HG03060 (cell line): ENCODE measurements around the gene HS3ST4.
"Not testable (repeated sequence)": the region's sequence is repeated elsewhere in the genome, so short reads cannot be mapped to it uniquely, and the experiment has no call there.

Experiments used
- ATAC-seq: cut with Tn5 transposase; IDR thresholded peaks from one replicate; pipeline ENCODE4 v1.9.1; 2021; ENCODE audit warnings: low read depth, moderate number of reproducible peaks; ENCODE audit not compliant: unreplicated experiment

Gene HS3ST4

GRCh38 chr16:25966172-25967097 is 274.7 kb downstream of the HS3ST4 start:
- peak; percentile 55 for ATAC-seq

GRCh38 chr16:25977121-25977520 is 285.4 kb downstream of the HS3ST4 start:
- no peak for ATAC-seq

DNA sequence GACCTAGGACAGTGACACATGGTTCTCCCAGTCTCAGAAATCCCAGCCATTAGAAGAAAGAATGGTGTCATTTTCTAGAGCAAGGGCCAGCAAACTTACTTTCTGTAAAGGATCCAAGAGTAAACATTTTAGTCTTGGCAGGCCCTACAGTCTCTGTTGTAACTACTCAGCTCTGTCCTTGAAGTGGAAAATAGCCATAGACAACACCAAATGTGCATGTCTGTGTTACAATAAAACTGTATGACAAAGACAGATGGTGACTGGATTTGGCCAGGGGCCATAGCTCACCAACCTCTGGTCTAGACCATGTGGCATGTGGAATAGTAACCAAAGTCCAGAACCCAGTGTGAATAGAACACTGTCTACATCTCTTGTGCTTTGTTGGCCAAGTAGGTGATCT is 286.5 kb downstream of the HS3ST4 start:
- no peak for ATAC-seq

DNA sequence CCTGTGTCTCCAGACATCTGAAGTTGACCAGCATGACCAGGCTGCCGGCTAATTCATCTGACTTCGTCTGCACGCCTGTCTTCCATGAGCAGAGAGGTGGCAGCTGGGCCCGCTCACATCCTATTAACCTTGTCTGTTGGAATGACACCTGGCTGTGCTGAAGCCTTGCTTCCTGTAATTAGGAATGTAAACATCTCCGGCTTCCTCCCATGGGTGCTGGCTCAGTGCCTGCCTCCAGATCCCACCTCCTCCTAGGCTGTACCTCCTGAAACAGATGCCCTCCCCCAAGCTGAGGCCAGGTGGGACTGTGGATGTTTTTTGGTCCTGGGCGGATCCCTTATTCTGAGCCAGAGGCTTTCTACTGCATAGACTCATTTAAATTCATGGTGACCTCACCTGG is 296.3 kb downstream of the HS3ST4 start:
- no peak for ATAC-seq

DNA sequence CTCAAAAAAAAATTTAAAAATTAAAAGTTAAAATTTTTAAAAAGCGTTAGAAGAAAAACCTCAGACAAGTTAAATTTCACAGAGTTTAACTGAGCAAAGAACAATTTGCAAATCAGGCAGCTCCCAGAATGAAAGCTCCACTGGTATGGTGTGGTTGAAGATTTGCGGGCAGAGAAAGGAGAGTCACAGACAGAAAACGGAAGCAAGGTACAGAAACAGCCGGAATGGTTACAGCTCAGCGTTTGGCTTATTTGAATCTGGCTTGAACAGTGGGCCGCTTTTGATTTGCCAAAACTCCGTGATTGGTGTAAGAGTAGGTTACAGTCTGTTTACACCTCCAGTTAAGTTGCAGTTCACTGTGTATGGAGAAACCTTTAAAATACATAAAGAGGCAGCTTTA is 297.1 kb downstream of the HS3ST4 start:
- ATAC-seq: no peak

- ATAC-seq: no peak
Observed at GRCh38 chr16:25996052-25996451, 304.3 kb downstream of the HS3ST4 start.

- no peak for ATAC-seq
Observed at GRCh38 chr16:26005336-26005735, 313.6 kb downstream of the HS3ST4 start.

DNA sequence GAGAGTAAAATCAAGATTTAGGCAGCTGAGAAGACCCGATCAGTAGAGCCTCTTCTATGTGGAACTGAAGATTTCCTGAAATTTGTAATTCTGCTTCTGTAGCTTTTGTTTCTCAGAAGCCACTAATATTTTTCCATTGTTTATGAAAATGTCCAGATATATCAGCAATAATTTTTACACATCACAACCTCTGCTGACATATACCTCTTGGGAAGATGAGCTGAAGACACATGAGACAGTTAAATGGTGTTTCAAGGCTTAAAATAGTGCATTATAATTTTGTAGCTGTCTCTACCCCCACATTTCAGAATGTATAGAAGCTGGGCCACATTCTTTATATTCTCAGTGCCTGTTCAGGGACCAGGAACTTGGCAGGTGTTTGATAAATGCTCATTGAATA is 320.6 kb downstream of the HS3ST4 start:
- no peak for ATAC-seq

DNA sequence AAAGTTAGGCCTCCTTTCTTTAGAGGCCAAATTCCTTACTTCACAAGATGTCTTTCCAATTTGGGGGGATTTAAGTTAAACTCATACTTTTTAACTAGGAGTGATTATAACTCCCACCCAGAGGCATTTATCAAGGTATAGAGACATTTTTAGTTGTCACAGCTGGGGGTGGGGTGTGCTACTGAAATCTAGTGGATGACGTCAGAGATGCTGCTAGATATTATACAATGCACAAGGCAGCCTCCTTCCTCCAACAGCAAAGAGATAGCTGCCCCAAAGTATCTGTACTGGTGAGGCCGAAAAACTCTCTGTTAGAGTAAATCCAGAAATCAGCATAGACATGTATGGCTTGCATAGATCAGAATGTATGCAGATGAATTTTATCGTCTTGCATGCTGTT is 324.0 kb downstream of the HS3ST4 start:
- no peak for ATAC-seq

- no peak for ATAC-seq
Observed at GRCh38 chr16:26016989-26017388, 325.2 kb downstream of the HS3ST4 start.

DNA sequence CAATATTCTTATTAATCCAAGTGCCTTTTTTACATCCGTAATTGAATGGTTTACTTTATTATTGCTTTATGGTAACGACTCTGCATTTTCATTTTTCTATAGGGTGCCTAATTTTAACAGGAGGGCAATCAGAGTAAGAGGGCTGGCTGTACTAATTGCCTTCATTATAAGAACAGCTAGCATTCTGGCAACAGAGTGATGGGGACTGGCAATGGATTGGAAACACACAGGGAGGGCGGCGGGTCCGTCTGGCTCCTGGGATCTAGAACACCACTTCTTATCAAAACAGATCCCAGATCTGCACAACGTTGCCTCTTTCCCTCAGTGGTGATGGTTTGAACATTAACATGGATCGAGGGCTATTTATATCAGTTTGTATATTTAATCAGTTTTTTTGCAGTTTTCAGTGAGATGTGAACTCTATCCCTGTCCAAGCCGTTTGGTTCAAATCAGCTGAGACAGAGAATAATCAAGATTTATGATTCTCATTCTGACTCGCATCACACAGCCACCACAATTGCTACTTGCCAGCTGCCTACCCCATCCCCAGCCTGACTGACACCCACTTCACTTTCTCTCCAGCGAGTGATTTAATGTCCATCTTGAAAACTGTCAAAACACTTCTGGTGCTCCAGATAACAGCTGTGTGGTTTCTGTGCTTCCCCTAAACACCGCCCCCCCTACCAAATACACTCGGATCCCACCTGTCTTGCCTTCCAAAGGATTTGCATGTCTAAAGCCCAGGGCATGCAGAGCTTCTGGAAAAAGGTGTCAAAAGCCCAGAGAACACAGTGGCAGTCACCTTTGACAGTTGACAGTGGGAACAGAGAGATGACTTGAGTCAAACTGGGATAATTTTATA is 327.9 kb downstream of the HS3ST4 start:
- ATAC-seq: no peak

DNA sequence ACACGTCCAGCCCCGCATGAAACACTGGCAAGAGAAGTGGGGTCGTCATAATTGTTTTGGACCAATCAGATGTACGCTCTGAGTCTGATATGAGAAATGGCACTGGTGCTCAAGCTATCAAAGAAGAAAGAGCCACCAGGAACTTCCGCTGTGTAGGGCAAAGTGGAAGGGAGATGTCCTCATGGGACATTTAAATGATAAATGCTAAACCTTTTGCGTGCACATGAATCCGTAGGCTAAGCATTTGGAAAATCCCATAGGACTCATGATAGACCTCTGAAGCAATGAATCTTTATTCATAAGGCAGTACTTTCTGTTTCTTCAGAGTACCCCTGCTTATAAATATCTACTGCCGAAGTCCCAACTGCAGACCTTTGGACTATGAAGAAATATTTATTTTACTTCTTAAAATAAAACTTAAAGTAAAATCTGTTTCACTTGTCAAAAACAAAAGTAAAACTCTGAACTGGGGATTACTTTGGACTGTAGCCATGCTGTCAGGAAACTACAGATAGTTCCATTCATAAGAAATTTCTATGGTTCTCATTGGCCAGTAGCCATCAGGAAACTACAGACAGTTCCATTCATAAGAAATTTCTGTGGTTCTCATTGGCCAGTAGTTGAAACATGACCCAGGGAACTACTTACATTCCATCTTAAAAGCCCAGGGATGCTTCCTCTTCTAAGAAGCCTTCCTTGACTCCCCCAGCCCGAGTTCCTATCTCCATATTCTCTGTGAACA is 335.1 kb downstream of the HS3ST4 start:
- no peak for ATAC-seq

DNA sequence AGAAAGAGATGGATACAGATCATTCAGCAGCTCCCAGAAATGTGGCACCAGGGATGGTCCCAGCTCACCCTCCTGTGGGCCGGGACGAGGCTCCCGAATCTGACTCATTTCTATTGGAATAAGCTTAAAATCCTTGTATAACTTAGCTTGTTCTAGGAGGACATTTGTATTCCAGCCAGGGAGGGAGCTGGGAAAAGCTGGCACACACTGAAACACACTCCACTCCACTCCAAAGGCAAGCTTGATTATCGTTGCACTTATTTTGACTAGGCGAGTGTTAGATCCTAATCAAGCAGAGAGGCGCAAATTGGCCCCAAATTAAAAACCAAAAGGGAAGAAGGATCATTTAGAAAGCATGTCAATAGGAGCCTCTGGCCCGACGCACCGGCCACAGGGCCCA is 339.5 kb downstream of the HS3ST4 start:
- ATAC-seq: no peak

GRCh38 chr16:26032661-26033060 is 340.9 kb downstream of the HS3ST4 start:
- not testable (repeated sequence) for ATAC-seq

DNA sequence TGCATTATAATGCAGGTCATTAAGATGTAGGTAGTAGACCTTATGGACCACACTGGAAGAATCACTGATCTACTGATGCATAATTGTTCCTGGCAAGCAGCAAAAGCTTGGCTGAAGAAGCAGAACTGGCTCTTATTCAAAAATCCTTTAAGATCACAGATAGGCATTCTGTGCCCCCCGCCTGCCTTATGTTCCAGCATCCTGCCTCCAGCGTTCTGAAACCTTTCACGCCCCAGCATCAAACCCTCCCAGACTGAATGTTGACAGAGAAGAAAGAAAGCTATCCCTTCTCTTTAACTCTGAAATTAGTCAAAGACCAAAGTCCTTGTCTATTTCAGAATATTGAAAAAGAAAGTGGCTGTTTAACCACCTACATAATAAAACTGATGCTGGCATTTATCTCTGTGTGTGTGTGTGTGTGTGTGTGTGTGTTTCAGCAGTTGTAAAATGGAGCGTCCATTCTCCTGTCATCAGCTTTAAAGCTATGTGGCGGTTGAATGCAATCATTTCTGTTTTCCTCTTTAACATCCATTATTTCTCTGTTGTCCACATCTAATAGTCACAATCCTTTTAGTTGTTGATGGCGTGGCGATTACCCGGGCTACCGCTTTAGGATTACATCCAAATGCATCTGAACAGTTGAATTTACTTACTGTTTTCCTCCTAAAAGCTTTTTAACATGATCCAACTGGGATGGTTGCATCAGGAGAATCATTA is 350.4 kb downstream of the HS3ST4 start:
- no peak for ATAC-seq

DNA sequence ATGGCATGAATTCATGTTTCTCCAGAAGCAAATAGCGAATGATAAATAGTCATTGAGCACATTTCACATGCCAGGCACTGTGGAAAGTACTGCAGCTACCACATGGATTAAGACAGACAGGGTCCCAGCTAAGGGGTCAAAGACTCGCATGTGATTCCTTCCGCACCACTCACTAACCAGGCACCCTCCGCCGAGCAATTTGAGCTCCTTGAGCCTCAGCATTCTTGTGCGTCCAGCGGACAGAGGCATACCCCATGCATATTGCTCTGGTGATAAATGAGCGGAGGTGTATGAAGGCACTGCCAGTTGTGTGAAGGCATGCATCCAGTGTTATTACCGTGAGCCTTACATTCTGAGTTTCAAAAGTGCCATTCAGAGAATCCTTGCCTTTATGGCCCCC is 358.7 kb downstream of the HS3ST4 start:
- ATAC-seq: no peak

- ATAC-seq: no peak
Observed at GRCh38 chr16:26051063-26051462, 359.3 kb downstream of the HS3ST4 start.

DNA sequence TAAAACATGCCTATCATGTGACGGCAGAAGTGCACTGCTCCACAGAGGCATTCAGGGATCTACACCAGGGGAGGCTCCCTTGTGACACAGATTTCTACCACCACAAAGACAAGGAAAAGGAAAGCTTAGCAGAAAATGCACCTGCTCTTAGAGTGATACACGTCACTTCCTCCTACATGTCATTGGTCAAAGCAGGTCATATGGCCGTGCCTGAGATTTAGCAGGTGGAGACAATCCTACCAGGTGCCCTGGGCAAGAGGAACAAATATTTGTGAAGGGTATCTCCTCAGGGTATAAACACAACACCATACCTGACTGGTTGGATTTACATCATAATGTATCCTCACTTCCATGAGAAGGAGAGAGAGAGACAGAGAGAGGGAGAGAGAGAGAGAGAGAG is 362.1 kb downstream of the HS3ST4 start:
- no peak for ATAC-seq

- ATAC-seq: no peak
Observed at GRCh38 chr16:26058326-26058725, 366.6 kb downstream of the HS3ST4 start.
